Suppressor macrophage treated with lipopolysaccharide for 4 hours (primary cell): ENCODE measurements around the gene PRDM9.

Experiments
- DNase-seq: peaks from one replicate; pipeline ENCODE4 v3.0.0-alpha.2; 2020

Gene PRDM9

GRCh38 chr5:23528677-23529076, 21.3 kb downstream of the PRDM9 start:
- no peak for DNase-seq

- no peak for DNase-seq
Measured at GRCh38 chr5:23530571-23530970, 23.2 kb downstream of the PRDM9 start.

GRCh38 chr5:23571059-23571458, 63.6 kb downstream of the PRDM9 start:
- DNase-seq = no peak
